C4-2B (cell line): Measurements from ENCODE around the gene ZBTB24.

Experiments
- CTCF ChIP-seq: fragments of 450-650 bp; conservative IDR thresholded peaks from 2 replicates; pipeline ENCODE4 v1.5.1; 2017; ENCODE audit warnings: mild to moderate bottlenecking
- ZFX ChIP-seq: fragments of 450-650 bp; IDR thresholded peaks from 2 replicates; pipeline ENCODE4 v1.6.1; 2017

GRCh38 chr6:109513571-109514071 lies 30.6 kb upstream of the ZBTB24 start:
- TF ChIP-seq CTCF (no peak), ZFX (no peak)
